SK-N-SH treated with all-trans-retinoic acid at 6 μM for 48 hours (cell line): ENCODE measurements around the gene ORC3.
A peak's percentile ranks its signal among the peaks of the same experiment; 100 is the strongest.

ENCODE experiments used
- ATAC-seq: fragments of 200-7000 bp; cut with Tn5 transposase; 3 replicates; pipeline ENCODE4 v1.9.1; 2020; ENCODE audit warnings: mild to moderate bottlenecking, moderate library complexity
- ARNTL ChIP-seq: fragments of 450-650 bp; formaldehyde crosslinking; IDR thresholded peaks from 2 replicates; pipeline ENCODE4 v1.5.0; 2020; ENCODE audit warnings: low read depth, mild to moderate bottlenecking, moderate library complexity, borderline replicate concordance
- BACH2 ChIP-seq: fragments of 250-450 bp; sonication (Bioruptor Pico); IDR thresholded peaks from 2 replicates; pipeline ENCODE4 v1.9.0; 2021; ENCODE audit warnings: mild to moderate bottlenecking, borderline replicate concordance
- CSDC2 ChIP-seq: fragments of 250-450 bp; sonication (Bioruptor Pico); IDR thresholded peaks from 2 replicates; pipeline ENCODE4 v1.5.0; 2020; ENCODE audit warnings: mild to moderate bottlenecking, moderate library complexity
- ESRRG ChIP-seq: fragments of 250-450 bp; sonication (Bioruptor Pico); IDR thresholded peaks from 2 replicates; pipeline ENCODE4 v1.6.1; 2021; ENCODE audit warnings: mild to moderate bottlenecking
- GLIS3 ChIP-seq: fragments of 250-450 bp; sonication (Bioruptor Pico); IDR thresholded peaks from 2 replicates; pipeline ENCODE4 v1.5.0; 2020; ENCODE audit warnings: mild to moderate bottlenecking, moderate library complexity
- ISL1 ChIP-seq: fragments of 250-450 bp; sonication (Bioruptor Pico); IDR thresholded peaks from 2 replicates; pipeline ENCODE4 v2.1.2; 2022; ENCODE audit warnings: mild to moderate bottlenecking, moderate library complexity
- PPARA ChIP-seq: fragments of 250-450 bp; sonication (Bioruptor Pico); IDR thresholded peaks from 2 replicates; pipeline ENCODE4 v1.5.0; 2020; ENCODE audit warnings: mild to moderate bottlenecking, borderline replicate concordance
- TCF4 ChIP-seq: fragments of 250-450 bp; sonication (Bioruptor Pico); IDR thresholded peaks from 2 replicates; pipeline ENCODE4 v1.8.0; 2021; ENCODE audit warnings: mild to moderate bottlenecking, moderate library complexity, borderline replicate concordance
- TOX ChIP-seq: fragments of 250-450 bp; sonication (Bioruptor Pico); IDR thresholded peaks from 2 replicates; pipeline ENCODE4 v1.8.0; 2021; ENCODE audit warnings: mild to moderate bottlenecking, moderate library complexity, borderline replicate concordance
- ZFP3 ChIP-seq: fragments of 250-450 bp; sonication (Bioruptor Pico); IDR thresholded peaks from 2 replicates; pipeline ENCODE4 v1.5.0; 2020; ENCODE audit warnings: mild to moderate bottlenecking, moderate library complexity
- ZFP30 ChIP-seq: fragments of 450-650 bp; formaldehyde crosslinking; IDR thresholded peaks from 2 replicates; pipeline ENCODE4 v1.5.0; 2022; ENCODE audit warnings: mild to moderate bottlenecking, moderate library complexity
- ZNF70 ChIP-seq: fragments of 450-650 bp; formaldehyde crosslinking; IDR thresholded peaks from 2 replicates; pipeline ENCODE4 v1.5.0; 2020; ENCODE audit warnings: mild to moderate bottlenecking, moderate library complexity
- ZNF8 ChIP-seq: fragments of 450-650 bp; formaldehyde crosslinking; IDR thresholded peaks from 2 replicates; pipeline ENCODE4 v1.5.0; 2020; ENCODE audit warnings: mild to moderate bottlenecking, moderate library complexity
- TF ChIP-seq, protein P1 (sequence below): fragments of 250-450 bp; sonication (Bioruptor Pico); IDR thresholded peaks from 2 replicates; pipeline ENCODE4 v1.8.0; 2020; ENCODE audit warnings: mild to moderate bottlenecking, moderate library complexity, borderline replicate concordance
- TF ChIP-seq, protein P2 (sequence below): fragments of 250-450 bp; sonication (Bioruptor Pico); IDR thresholded peaks from 2 replicates; pipeline ENCODE4 v1.5.1; 2020; ENCODE audit warnings: low read depth, mild to moderate bottlenecking, moderate library complexity
- TF ChIP-seq, protein P3 (sequence below): fragments of 250-450 bp; sonication (Bioruptor Pico); IDR thresholded peaks from 2 replicates; pipeline ENCODE4 v1.5.1; 2021; ENCODE audit warnings: mild to moderate bottlenecking, moderate library complexity
- TF ChIP-seq, protein P4 (sequence below): fragments of 250-450 bp; sonication (Bioruptor Pico); IDR thresholded peaks from 2 replicates; pipeline ENCODE4 v1.8.0; 2021; ENCODE audit warnings: low read depth, mild to moderate bottlenecking, moderate library complexity, borderline replicate concordance
- TF ChIP-seq, protein P5 (sequence below): fragments of 250-450 bp; sonication (Bioruptor Pico); IDR thresholded peaks from 2 replicates; pipeline ENCODE4 v1.5.0; 2020; ENCODE audit warnings: mild to moderate bottlenecking, moderate library complexity

Gene ORC3

DNA sequence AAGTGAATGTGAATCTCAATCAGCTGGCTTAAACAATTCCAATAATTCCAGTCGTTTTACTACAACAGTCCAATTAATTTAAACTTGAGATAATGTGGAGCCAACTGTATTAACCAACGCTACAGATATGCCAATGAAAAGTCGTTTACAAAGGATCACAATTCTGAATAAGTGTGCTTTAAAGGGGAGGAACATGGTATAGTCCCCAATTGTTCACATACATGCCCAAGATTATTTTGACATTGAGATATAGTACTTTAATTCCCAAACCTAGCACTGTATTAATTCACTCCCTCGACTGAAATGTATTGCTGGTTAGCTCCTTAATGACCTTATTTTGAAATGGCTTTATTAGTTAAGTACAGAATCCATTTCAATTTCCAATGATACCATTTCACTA, 109.6 kb downstream of the ORC3 start:
- TF ChIP-seq BACH2 (CRISPR knock-in tag), result no peak
- TF ChIP-seq ZFP30 (CRISPR knock-in tag), result no peak
- TF ChIP-seq, protein P1, sequence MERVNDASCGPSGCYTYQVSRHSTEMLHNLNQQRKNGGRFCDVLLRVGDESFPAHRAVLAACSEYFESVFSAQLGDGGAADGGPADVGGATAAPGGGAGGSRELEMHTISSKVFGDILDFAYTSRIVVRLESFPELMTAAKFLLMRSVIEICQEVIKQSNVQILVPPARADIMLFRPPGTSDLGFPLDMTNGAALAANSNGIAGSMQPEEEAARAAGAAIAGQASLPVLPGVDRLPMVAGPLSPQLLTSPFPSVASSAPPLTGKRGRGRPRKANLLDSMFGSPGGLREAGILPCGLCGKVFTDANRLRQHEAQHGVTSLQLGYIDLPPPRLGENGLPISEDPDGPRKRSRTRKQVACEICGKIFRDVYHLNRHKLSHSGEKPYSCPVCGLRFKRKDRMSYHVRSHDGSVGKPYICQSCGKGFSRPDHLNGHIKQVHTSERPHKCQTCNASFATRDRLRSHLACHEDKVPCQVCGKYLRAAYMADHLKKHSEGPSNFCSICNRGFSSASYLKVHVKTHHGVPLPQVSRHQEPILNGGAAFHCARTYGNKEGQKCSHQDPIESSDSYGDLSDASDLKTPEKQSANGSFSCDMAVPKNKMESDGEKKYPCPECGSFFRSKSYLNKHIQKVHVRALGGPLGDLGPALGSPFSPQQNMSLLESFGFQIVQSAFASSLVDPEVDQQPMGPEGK (CRISPR knock-in tag), result no peak
- no peak for TF ChIP-seq ZNF8 (CRISPR knock-in tag)
- no peak for TF ChIP-seq ISL1
- no peak for TF ChIP-seq ZNF70
- TF ChIP-seq, protein P2, sequence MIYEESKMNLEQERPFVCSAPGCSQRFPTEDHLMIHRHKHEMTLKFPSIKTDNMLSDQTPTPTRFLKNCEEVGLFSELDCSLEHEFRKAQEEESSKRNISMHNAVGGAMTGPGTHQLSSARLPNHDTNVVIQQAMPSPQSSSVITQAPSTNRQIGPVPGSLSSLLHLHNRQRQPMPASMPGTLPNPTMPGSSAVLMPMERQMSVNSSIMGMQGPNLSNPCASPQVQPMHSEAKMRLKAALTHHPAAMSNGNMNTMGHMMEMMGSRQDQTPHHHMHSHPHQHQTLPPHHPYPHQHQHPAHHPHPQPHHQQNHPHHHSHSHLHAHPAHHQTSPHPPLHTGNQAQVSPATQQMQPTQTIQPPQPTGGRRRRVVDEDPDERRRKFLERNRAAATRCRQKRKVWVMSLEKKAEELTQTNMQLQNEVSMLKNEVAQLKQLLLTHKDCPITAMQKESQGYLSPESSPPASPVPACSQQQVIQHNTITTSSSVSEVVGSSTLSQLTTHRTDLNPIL (CRISPR knock-in tag), result no peak
- no peak for ATAC-seq

DNA sequence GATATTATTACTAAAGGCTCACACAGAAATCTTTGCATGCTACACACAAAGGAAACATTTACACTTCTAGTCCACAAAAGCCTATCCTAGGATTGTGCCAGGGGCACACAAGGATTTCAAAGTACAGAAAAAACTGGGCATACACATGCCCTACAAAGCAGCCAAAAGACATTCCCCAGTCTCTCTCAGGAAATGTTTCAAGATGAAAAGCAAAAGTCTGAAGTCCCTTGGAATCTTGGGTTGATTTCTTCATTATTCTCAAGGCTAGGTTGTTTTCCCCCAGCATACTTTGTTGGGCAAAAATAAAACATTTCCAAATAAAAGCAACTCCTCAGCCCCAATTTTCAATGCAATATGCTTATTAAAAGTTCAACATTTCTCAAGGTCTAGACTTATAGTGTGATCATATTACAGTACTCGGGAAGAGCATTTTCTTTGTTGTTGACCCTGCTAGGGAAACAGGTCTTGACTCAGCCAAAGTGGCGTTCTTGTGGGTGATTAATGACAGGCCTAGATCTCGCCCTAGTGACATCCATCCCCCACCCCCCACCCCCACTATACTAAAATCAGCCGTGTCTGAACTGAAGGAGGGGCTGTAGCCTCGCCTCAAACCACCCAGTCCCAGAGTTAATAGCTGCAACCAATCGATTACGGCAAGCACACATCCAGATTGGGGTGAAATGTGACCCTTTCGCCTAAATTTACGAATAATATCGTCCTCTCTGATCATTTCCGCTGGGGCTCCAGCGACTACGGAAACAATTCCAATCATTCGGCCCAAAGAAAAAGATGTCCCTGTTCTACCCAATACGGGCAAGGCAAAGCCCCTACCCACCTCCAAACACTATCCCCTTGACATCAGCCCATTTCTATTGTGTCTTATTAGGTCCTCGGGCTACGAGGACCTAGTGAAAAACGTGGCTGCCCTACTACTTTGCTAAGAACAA, 110.7 kb downstream of the ORC3 start:
- TF ChIP-seq ZNF8 (CRISPR knock-in tag) (no peak), CSDC2 (no peak), ZNF70 (no peak; the same call in 1 of the 2 replicates), TOX (CRISPR knock-in tag) (no peak), ARNTL (CRISPR knock-in tag) (no peak), ZFP30 (CRISPR knock-in tag) (no peak), PPARA (CRISPR knock-in tag) (no peak), ZFP3 (CRISPR knock-in tag) (no peak), ESRRG (CRISPR knock-in tag) (no peak), TCF4 (no peak), BACH2 (CRISPR knock-in tag) (no peak), GLIS3 (CRISPR knock-in tag) (no peak)
- TF ChIP-seq, protein P3, sequence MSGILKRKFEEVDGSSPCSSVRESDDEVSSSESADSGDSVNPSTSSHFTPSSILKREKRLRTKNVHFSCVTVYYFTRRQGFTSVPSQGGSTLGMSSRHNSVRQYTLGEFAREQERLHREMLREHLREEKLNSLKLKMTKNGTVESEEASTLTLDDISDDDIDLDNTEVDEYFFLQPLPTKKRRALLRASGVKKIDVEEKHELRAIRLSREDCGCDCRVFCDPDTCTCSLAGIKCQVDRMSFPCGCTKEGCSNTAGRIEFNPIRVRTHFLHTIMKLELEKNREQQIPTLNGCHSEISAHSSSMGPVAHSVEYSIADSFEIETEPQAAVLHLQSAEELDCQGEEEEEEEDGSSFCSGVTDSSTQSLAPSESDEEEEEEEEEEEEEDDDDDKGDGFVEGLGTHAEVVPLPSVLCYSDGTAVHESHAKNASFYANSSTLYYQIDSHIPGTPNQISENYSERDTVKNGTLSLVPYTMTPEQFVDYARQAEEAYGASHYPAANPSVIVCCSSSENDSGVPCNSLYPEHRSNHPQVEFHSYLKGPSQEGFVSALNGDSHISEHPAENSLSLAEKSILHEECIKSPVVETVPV (CRISPR knock-in tag), result no peak
- TF ChIP-seq, protein P4, sequence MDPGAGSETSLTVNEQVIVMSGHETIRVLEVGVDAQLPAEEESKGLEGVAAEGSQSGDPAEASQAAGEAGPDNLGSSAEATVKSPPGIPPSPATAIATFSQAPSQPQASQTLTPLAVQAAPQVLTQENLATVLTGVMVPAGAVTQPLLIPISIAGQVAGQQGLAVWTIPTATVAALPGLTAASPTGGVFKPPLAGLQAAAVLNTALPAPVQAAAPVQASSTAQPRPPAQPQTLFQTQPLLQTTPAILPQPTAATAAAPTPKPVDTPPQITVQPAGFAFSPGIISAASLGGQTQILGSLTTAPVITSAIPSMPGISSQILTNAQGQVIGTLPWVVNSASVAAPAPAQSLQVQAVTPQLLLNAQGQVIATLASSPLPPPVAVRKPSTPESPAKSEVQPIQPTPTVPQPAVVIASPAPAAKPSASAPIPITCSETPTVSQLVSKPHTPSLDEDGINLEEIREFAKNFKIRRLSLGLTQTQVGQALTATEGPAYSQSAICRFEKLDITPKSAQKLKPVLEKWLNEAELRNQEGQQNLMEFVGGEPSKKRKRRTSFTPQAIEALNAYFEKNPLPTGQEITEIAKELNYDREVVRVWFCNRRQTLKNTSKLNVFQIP (CRISPR knock-in tag), result no peak
- TF ChIP-seq, protein P1 (CRISPR knock-in tag), result no peak
- TF ChIP-seq, protein P2 (CRISPR knock-in tag), result no peak
- TF ChIP-seq, protein P5, sequence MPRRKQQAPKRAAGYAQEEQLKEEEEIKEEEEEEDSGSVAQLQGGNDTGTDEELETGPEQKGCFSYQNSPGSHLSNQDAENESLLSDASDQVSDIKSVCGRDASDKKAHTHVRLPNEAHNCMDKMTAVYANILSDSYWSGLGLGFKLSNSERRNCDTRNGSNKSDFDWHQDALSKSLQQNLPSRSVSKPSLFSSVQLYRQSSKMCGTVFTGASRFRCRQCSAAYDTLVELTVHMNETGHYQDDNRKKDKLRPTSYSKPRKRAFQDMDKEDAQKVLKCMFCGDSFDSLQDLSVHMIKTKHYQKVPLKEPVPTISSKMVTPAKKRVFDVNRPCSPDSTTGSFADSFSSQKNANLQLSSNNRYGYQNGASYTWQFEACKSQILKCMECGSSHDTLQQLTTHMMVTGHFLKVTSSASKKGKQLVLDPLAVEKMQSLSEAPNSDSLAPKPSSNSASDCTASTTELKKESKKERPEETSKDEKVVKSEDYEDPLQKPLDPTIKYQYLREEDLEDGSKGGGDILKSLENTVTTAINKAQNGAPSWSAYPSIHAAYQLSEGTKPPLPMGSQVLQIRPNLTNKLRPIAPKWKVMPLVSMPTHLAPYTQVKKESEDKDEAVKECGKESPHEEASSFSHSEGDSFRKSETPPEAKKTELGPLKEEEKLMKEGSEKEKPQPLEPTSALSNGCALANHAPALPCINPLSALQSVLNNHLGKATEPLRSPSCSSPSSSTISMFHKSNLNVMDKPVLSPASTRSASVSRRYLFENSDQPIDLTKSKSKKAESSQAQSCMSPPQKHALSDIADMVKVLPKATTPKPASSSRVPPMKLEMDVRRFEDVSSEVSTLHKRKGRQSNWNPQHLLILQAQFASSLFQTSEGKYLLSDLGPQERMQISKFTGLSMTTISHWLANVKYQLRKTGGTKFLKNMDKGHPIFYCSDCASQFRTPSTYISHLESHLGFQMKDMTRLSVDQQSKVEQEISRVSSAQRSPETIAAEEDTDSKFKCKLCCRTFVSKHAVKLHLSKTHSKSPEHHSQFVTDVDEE (CRISPR knock-in tag), result no peak
- ATAC-seq, result peak; percentile 12
